ENCODE data around the gene PRPF38A. TPM values are rescaled to one million over a fixed set of nuclear protein-coding genes. Genes with fewer than 3 reads are reported as not detected.

Gene PRPF38A
- total and polyA plus RNA-seq, 2 donors (not counting 3 experiments of a cell fraction or from before 2014, with no cell fraction given), result 16.0 to 42.0 TPM

- Histone ChIP-seq H3K4me2 (ENCODE audit: insufficient read depth, low read length) (peak overlapping the region; percentile 57), H3K4me3 (replicated peaks in 1 of 3; ENCODE audit: insufficient read depth in 1 of 3, low read depth in 1 of 3, low read length in 3 of 3) (peak overlapping the region; percentile 26 to 94 (median 93)), H3K9ac (replicated peaks; ENCODE audit: extremely low read depth, insufficient read depth, low read length) (no peak overlapping the region), H3K36me3 (ENCODE audit: control insufficient read depth in 2 of 2, extremely low read depth in 1 of 2, insufficient read depth in 2 of 2, low read length in 2 of 2) (peaks cover 4 to 16% of the 10 kb centered on the region in 2 experiments), H3K27me3 (ENCODE audit: control insufficient read depth in 2 of 2, insufficient read depth in 2 of 2, low read length in 2 of 2) (no peaks in the 10 kb centered on the region), H3K4me1 (ENCODE audit: control insufficient read depth, extremely low read depth, insufficient read depth, low read length) (peaks cover 11% of the 10 kb centered on the region), H4K20me1 (replicated peaks; ENCODE audit: control insufficient read depth, extremely low read depth, insufficient read depth, low read length) (no peaks in the 10 kb centered on the region), H3K27ac (ENCODE audit: insufficient read depth, low read depth, low read length) (no peak overlapping the region), H3K9me1 (replicated peaks; ENCODE audit: control insufficient read depth, extremely low read depth, insufficient read depth, low read length) (no peaks in the 10 kb centered on the region), H2AFZ (ENCODE audit: low read depth, low read length) (peak overlapping the region; percentile 54), H3K79me2 (ENCODE audit: control insufficient read depth, insufficient read depth, low read length) (peaks cover 26% of the 10 kb centered on the region), H3K9me3 (replicated peaks; ENCODE audit: control insufficient read depth, insufficient read depth, low read length) (no peaks in the 10 kb centered on the region)
- no peak for FAIRE-seq
- dilution Hi-C loops (cut with MboI; ENCODE audit: extremely low pct_ligation_motif_present, low sequenced_read_pairs) (no loop called here), intact Hi-C loops (cut with micrococcal nuclease) (loop anchor here (1.0 to 5.0 kb wide), 4 partner anchors 38 to 489 kb away; partner anchors contain the start of genes BTF3L4, NRDC, ORC1 and PRPF38A)
- no TSS peak for BruUV-seq (replicated peaks)
- ChIA-PET CTCF (interaction anchor here (0.6 to 2.2 kb wide), 4 partner anchors 38 to 756 kb away, joined by 3 to 8 read pairs (median 5); partner anchors contain the start of genes ORC1 and PRPF38A), POLR2A (no interaction called here)
- TF ChIP-seq, protein P1, sequence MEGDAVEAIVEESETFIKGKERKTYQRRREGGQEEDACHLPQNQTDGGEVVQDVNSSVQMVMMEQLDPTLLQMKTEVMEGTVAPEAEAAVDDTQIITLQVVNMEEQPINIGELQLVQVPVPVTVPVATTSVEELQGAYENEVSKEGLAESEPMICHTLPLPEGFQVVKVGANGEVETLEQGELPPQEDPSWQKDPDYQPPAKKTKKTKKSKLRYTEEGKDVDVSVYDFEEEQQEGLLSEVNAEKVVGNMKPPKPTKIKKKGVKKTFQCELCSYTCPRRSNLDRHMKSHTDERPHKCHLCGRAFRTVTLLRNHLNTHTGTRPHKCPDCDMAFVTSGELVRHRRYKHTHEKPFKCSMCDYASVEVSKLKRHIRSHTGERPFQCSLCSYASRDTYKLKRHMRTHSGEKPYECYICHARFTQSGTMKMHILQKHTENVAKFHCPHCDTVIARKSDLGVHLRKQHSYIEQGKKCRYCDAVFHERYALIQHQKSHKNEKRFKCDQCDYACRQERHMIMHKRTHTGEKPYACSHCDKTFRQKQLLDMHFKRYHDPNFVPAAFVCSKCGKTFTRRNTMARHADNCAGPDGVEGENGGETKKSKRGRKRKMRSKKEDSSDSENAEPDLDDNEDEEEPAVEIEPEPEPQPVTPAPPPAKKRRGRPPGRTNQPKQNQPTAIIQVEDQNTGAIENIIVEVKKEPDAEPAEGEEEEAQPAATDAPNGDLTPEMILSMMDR (IDR thresholded peaks at IDR 0.05; ENCODE audit: extremely low read depth in 1 of 2, insufficient read depth in 1 of 2, low read depth in 1 of 2, low read length in 2 of 2), result no peak
- TF ChIP-seq MYC (IDR thresholded peaks at IDR 0.05; ENCODE audit: low read depth, low read length) (no peak), POLR2A (IDR thresholded peaks at IDR 0.05; ENCODE audit: low read depth, low read length) (no peak), JUN (IDR thresholded peaks at IDR 0.05; ENCODE audit: borderline replicate concordance, insufficient read depth, insufficient read length, low read depth) (no peak), GATA2 (IDR thresholded peaks at IDR 0.05; ENCODE audit: insufficient read depth, insufficient read length, low read depth, low read length) (no peak), POLR2AphosphoS5 (IDR thresholded peaks at IDR 0.05; ENCODE audit: insufficient read depth, low read depth, low read length) (no peak)
- DNase-seq (ENCODE audit: low read depth, low spot score), result no peak
Observed at GRCh38 chr1:52366517-52366827, 37.9 kb upstream of the PRPF38A start.

All from endothelial cell of umbilical vein (primary cell).